ENCODE data around the gene REL.

REL gene

DNA sequence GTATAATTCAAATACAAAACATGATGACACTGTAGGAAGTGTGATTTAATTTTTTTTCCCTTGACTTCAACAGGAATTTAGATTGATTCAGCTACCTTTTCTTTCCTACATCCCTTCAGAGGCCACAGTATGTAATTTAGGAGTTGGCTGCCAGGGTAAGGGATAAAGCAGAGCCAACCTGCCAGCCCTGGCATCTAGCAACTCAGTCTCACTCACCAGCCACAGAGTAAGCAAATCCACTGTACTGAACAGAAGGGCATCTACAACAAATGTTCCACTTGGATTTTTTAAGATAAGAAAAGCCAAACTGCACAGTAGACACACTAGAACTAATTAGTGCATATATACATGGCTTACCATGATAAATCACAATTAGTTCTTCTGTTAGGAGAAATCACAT, 81.8 kb downstream of the REL start (continued):
- TF ChIP-seq, protein P1, sequence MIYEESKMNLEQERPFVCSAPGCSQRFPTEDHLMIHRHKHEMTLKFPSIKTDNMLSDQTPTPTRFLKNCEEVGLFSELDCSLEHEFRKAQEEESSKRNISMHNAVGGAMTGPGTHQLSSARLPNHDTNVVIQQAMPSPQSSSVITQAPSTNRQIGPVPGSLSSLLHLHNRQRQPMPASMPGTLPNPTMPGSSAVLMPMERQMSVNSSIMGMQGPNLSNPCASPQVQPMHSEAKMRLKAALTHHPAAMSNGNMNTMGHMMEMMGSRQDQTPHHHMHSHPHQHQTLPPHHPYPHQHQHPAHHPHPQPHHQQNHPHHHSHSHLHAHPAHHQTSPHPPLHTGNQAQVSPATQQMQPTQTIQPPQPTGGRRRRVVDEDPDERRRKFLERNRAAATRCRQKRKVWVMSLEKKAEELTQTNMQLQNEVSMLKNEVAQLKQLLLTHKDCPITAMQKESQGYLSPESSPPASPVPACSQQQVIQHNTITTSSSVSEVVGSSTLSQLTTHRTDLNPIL (CRISPR knock-in tag; IDR thresholded peaks at IDR 0.05; ENCODE audit: low read depth): no peak

DNA sequence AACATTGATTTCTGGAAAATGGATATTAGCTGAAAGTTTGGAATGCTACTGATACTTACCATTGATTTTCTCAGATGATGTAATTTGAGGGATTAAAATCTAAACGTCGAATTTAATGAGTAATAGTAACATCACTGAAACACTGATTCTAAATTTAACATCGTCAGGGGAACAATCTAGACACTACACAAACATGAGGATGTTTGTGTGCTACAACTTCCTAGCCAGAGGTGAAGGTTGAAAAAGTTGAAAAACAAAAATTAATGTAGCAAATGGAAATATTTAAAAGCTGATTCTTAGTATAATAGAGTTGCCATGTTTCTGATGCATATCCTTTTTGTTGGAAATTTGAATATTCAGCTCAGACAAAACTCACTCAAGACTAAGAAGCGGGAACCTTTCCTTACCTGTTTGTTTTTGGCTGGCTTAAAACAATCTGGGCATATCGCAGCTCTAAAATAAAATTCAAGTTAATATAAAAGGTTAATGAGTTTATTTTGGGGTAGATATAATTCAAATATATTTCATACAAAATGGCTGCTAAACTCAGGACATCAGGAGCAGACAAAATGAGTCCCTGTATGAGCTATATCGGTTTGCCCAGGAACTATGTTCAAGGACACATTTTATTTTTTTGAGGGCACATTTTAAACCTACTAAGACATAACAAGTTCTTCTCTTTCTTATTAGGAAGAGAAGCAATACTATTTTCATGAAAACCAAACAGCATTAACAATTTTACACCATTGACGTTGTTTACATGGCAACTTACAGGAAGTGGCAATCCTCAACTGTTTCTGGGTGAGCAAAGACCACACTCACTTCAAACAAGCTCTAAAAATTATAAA, 83.5 kb downstream of the REL start:
- ATAC-seq: no peak
- TF ChIP-seq GLIS3 (CRISPR knock-in tag; IDR thresholded peaks at IDR 0.05) (no peak), ZNF70 (CRISPR knock-in tag; IDR thresholded peaks at IDR 0.05) (no peak), TCF4 (CRISPR knock-in tag; IDR thresholded peaks at IDR 0.05; ENCODE audit: borderline replicate concordance) (no peak), OSR1 (CRISPR knock-in tag; IDR thresholded peaks at IDR 0.05) (no peak), ZC3H10 (CRISPR knock-in tag; IDR thresholded peaks at IDR 0.05) (no peak), TOX (CRISPR knock-in tag; IDR thresholded peaks at IDR 0.05; ENCODE audit: borderline replicate concordance) (no peak), ZFP30 (CRISPR knock-in tag; IDR thresholded peaks at IDR 0.05) (no peak), RARB (CRISPR knock-in tag; IDR thresholded peaks at IDR 0.05) (no peak)
- TF ChIP-seq, protein P2, sequence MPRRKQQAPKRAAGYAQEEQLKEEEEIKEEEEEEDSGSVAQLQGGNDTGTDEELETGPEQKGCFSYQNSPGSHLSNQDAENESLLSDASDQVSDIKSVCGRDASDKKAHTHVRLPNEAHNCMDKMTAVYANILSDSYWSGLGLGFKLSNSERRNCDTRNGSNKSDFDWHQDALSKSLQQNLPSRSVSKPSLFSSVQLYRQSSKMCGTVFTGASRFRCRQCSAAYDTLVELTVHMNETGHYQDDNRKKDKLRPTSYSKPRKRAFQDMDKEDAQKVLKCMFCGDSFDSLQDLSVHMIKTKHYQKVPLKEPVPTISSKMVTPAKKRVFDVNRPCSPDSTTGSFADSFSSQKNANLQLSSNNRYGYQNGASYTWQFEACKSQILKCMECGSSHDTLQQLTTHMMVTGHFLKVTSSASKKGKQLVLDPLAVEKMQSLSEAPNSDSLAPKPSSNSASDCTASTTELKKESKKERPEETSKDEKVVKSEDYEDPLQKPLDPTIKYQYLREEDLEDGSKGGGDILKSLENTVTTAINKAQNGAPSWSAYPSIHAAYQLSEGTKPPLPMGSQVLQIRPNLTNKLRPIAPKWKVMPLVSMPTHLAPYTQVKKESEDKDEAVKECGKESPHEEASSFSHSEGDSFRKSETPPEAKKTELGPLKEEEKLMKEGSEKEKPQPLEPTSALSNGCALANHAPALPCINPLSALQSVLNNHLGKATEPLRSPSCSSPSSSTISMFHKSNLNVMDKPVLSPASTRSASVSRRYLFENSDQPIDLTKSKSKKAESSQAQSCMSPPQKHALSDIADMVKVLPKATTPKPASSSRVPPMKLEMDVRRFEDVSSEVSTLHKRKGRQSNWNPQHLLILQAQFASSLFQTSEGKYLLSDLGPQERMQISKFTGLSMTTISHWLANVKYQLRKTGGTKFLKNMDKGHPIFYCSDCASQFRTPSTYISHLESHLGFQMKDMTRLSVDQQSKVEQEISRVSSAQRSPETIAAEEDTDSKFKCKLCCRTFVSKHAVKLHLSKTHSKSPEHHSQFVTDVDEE (CRISPR knock-in tag; IDR thresholded peaks at IDR 0.05): no peak
- TF ChIP-seq, protein P3, sequence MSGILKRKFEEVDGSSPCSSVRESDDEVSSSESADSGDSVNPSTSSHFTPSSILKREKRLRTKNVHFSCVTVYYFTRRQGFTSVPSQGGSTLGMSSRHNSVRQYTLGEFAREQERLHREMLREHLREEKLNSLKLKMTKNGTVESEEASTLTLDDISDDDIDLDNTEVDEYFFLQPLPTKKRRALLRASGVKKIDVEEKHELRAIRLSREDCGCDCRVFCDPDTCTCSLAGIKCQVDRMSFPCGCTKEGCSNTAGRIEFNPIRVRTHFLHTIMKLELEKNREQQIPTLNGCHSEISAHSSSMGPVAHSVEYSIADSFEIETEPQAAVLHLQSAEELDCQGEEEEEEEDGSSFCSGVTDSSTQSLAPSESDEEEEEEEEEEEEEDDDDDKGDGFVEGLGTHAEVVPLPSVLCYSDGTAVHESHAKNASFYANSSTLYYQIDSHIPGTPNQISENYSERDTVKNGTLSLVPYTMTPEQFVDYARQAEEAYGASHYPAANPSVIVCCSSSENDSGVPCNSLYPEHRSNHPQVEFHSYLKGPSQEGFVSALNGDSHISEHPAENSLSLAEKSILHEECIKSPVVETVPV (CRISPR knock-in tag; IDR thresholded peaks at IDR 0.05): no peak
- TF ChIP-seq, protein P1 (CRISPR knock-in tag; IDR thresholded peaks at IDR 0.05; ENCODE audit: low read depth): no peak
- TF ChIP-seq, protein P4, sequence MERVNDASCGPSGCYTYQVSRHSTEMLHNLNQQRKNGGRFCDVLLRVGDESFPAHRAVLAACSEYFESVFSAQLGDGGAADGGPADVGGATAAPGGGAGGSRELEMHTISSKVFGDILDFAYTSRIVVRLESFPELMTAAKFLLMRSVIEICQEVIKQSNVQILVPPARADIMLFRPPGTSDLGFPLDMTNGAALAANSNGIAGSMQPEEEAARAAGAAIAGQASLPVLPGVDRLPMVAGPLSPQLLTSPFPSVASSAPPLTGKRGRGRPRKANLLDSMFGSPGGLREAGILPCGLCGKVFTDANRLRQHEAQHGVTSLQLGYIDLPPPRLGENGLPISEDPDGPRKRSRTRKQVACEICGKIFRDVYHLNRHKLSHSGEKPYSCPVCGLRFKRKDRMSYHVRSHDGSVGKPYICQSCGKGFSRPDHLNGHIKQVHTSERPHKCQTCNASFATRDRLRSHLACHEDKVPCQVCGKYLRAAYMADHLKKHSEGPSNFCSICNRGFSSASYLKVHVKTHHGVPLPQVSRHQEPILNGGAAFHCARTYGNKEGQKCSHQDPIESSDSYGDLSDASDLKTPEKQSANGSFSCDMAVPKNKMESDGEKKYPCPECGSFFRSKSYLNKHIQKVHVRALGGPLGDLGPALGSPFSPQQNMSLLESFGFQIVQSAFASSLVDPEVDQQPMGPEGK (CRISPR knock-in tag; IDR thresholded peaks at IDR 0.05; ENCODE audit: borderline replicate concordance): no peak

DNA sequence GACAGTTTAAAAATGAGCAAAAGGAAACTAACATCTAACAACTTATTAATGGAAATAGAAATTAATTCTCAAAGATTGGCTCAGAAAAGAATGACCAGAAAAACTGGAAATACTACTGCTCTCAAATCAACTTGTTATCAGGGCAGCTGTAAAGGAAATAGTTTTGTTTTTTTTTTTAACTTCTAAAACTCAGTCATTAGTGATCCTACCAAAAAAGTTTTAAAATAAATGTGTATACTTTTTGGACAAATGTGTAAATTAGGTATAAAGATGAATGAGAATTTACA, 84.1 kb downstream of the REL start:
- no peak for ATAC-seq
- TF ChIP-seq TOX (CRISPR knock-in tag; IDR thresholded peaks at IDR 0.05; ENCODE audit: borderline replicate concordance): no peak
- no peak for TF ChIP-seq ZNF70 (CRISPR knock-in tag; IDR thresholded peaks at IDR 0.05)
- TF ChIP-seq ZFP3 (CRISPR knock-in tag; IDR thresholded peaks at IDR 0.05): no peak
- no peak for TF ChIP-seq ARNTL (CRISPR knock-in tag; IDR thresholded peaks at IDR 0.05; ENCODE audit: borderline replicate concordance, low read depth)
- no peak for TF ChIP-seq PPARA (CRISPR knock-in tag; IDR thresholded peaks at IDR 0.05; ENCODE audit: borderline replicate concordance)
- no peak for TF ChIP-seq OSR1 (CRISPR knock-in tag; IDR thresholded peaks at IDR 0.05)
- TF ChIP-seq ISL1 (CRISPR knock-in tag; IDR thresholded peaks at IDR 0.05): no peak
- TF ChIP-seq, protein P2 (CRISPR knock-in tag; IDR thresholded peaks at IDR 0.05): no peak
- no peak for TF ChIP-seq BACH2 (CRISPR knock-in tag; IDR thresholded peaks at IDR 0.05; ENCODE audit: borderline replicate concordance)
- TF ChIP-seq, protein P5, sequence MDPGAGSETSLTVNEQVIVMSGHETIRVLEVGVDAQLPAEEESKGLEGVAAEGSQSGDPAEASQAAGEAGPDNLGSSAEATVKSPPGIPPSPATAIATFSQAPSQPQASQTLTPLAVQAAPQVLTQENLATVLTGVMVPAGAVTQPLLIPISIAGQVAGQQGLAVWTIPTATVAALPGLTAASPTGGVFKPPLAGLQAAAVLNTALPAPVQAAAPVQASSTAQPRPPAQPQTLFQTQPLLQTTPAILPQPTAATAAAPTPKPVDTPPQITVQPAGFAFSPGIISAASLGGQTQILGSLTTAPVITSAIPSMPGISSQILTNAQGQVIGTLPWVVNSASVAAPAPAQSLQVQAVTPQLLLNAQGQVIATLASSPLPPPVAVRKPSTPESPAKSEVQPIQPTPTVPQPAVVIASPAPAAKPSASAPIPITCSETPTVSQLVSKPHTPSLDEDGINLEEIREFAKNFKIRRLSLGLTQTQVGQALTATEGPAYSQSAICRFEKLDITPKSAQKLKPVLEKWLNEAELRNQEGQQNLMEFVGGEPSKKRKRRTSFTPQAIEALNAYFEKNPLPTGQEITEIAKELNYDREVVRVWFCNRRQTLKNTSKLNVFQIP (CRISPR knock-in tag; IDR thresholded peaks at IDR 0.05; ENCODE audit: borderline replicate concordance, low read depth): no peak
- TF ChIP-seq CSDC2 (CRISPR knock-in tag; IDR thresholded peaks at IDR 0.05): no peak
- TF ChIP-seq ZFP30 (CRISPR knock-in tag; IDR thresholded peaks at IDR 0.05): no peak
- no peak for TF ChIP-seq ESRRG (CRISPR knock-in tag; IDR thresholded peaks at IDR 0.05)
- TF ChIP-seq TCF4 (CRISPR knock-in tag; IDR thresholded peaks at IDR 0.05; ENCODE audit: borderline replicate concordance): no peak
- no peak for TF ChIP-seq ZC3H10 (CRISPR knock-in tag; IDR thresholded peaks at IDR 0.05)
- no peak for TF ChIP-seq ZNF8 (CRISPR knock-in tag; IDR thresholded peaks at IDR 0.05)
- no peak for TF ChIP-seq RARB (CRISPR knock-in tag; IDR thresholded peaks at IDR 0.05)
- no peak for TF ChIP-seq SNAI2 (CRISPR knock-in tag; IDR thresholded peaks at IDR 0.05)
- TF ChIP-seq GLIS3 (CRISPR knock-in tag; IDR thresholded peaks at IDR 0.05): no peak

Data from SK-N-SH treated with all-trans-retinoic acid at 6 μM for 48 hours (cell line).